CD8-positive, alpha-beta memory T cell (primary cell): ENCODE results near the gene CACNB4. TPM values are rescaled to one million over a fixed set of nuclear protein-coding genes. Genes with fewer than 3 reads are reported as not detected.

Experiments used
- CTCF ChIA-PET: fragments of 350-600 bp; sonication (Branson Sonifier 250); formaldehyde crosslinking; loops from one replicate; lab custom pipeline; 2021; ENCODE audit warnings: antibody characterized with exemption; lab: Charles Lee
- POLR2A ChIA-PET: fragments of 350-600 bp; sonication (Branson Sonifier 250); formaldehyde crosslinking; loops from one replicate; lab custom pipeline; 2021; ENCODE audit warnings: antibody characterized with exemption; lab: Charles Lee
- DNase-seq, 5 donors: peaks; one replicate each; pipeline versions ENCODE4 v3.0.0 to v3.0.0-alpha.2; 2020 to 2022; ENCODE audit warnings: mixed read lengths in 1 of 5
- H3K27ac ChIP-seq: one replicate; pipeline ENCODE4 v1.7.0; 2013; ENCODE audit warnings: low read depth, mild to moderate bottlenecking, low read length, moderate library complexity
- H3K27me3 ChIP-seq: 2 replicates; pipeline ENCODE4 v1.7.0; 2013; ENCODE audit warnings: low read length, mild to moderate bottlenecking; ENCODE audit not compliant: insufficient read depth, poor library complexity, severe bottlenecking
- H3K36me3 ChIP-seq: 2 replicates; pipeline ENCODE4 v1.7.0; 2013; ENCODE audit warnings: mild to moderate bottlenecking, low read length, moderate library complexity; ENCODE audit not compliant: insufficient read depth
- H3K4me1 ChIP-seq: 2 replicates; pipeline ENCODE4 v1.7.0; 2013; ENCODE audit warnings: mild to moderate bottlenecking, low read length, moderate library complexity; ENCODE audit not compliant: insufficient read depth
- H3K4me3 ChIP-seq: 2 replicates; pipeline ENCODE4 v1.7.0; 2013; ENCODE audit warnings: mild to moderate bottlenecking, low read length
- H3K9me3 ChIP-seq: 2 replicates; pipeline ENCODE4 v1.7.0; 2013; ENCODE audit warnings: mild to moderate bottlenecking, low read length
- H3K27ac Mint-ChIP-seq, 8 donors: one replicate each; pipeline ENCODE4 v1.8.0; 2020 to 2021; ENCODE audit warnings: mixed read lengths in 8 of 8, mild to moderate bottlenecking in 6 of 8, inconsistent platforms in 3 of 8, moderate library complexity in 3 of 8
- H3K27me3 Mint-ChIP-seq, 2 donors: one replicate each; pipeline ENCODE4 v1.8.0; 2020 to 2021; ENCODE audit warnings: mixed read lengths in 2 of 2, mild to moderate bottlenecking in 1 of 2, moderate library complexity in 1 of 2
- H3K36me3 Mint-ChIP-seq, 3 donors: one replicate each; pipeline ENCODE4 v1.8.0; 2020 to 2021; ENCODE audit warnings: mixed read lengths in 3 of 3, inconsistent platforms in 1 of 3, mild to moderate bottlenecking in 1 of 3
- H3K4me1 Mint-ChIP-seq, 3 donors: one replicate each; pipeline ENCODE4 v1.8.0; 2020 to 2021; ENCODE audit warnings: mixed read lengths in 3 of 3, inconsistent platforms in 1 of 3, mild to moderate bottlenecking in 1 of 3
- H3K4me3 Mint-ChIP-seq, 7 donors: one replicate each; pipeline ENCODE4 v1.8.0; 2020 to 2021; ENCODE audit warnings: mixed read lengths in 7 of 7, mild to moderate bottlenecking in 6 of 7, moderate library complexity in 4 of 7, inconsistent platforms in 2 of 7
- H3K9me3 Mint-ChIP-seq, 5 donors: one replicate each; pipeline ENCODE4 v1.8.0; 2020 to 2022; ENCODE audit warnings: mixed read lengths in 5 of 5, mild to moderate bottlenecking in 3 of 5, moderate library complexity in 2 of 5, inconsistent platforms in 1 of 5
- polyA plus RNA-seq: library from polyadenylated mRNA; unstranded; fragments of 300-500 nt; fragmentation: Illumina TruSeq; gene quantifications from one replicate; pipeline ENCODE4 v1.2.3, GENCODE V29; 2021
- total RNA-seq, 2 experiments: library from RNA; stranded (reverse); gene quantifications; one replicate each; pipeline ENCODE4 v1.2.3, GENCODE V29; 2021

Gene CACNB4
- total and polyA plus RNA-seq, 3 experiments from 2014 or later, result 0.18 to 0.20 TPM; not detected in 1

- CTCF ChIA-PET, result no interaction called here
These were observed 312.8 kb downstream of the CACNB4 start for GRCh38 chr2:151786077-151786476.

DNA sequence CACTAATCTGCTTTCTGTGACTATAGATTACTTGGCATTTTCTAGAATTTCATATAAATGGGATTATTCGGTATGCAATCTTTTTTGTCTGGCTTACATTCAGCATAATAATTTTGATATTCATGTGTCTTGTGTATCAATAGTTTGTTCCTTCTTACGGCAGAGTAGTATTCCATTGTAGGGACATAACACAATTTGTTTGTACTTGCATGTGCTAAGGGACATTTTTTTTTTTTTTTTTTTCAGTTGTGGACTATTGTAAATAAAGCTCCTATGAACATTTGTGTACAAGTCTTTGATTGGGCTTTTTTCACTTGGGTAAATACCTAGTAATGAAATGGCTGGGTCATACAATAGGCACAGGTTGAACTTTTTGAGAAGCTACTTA lies 315.7 kb downstream of the CACNB4 start:
- Mint-ChIP-seq H3K36me3 (peaks cover 19 to 54% (median 39%) of the 10 kb centered on the region in 3 donors), H3K27me3 (no peaks in the 10 kb centered on the region), H3K4me1 (no peaks in the 10 kb centered on the region), H3K27ac (peak overlapping the region in 1 of 8 donors; percentile 4), H3K9me3 (peaks cover 0 to 11% (median 3%) of the 10 kb centered on the region in 5 donors), H3K4me3 (no peak overlapping the region)
- ChIA-PET CTCF (no interaction called here), POLR2A (no interaction called here)
- no peak for DNase-seq
- Histone ChIP-seq H3K27ac (no peak overlapping the region), H3K4me1 (no peaks in the 10 kb centered on the region), H3K36me3 (peaks cover 6% of the 10 kb centered on the region), H3K4me3 (no peak overlapping the region), H3K27me3 (no peaks in the 10 kb centered on the region), H3K9me3 (no peaks in the 10 kb centered on the region)

More at GRCh38 chr2:151786077-151786476, 312.8 kb downstream of the CACNB4 start:
- Mint-ChIP-seq H3K4me3 (no peak overlapping the region), H3K9me3 (no peaks in the 10 kb centered on the region), H3K27me3 (no peaks in the 10 kb centered on the region), H3K36me3 (peaks cover 4 to 41% (median 31%) of the 10 kb centered on the region in 3 donors), H3K4me1 (peaks cover 0 to 2% (median 0%) of the 10 kb centered on the region in 3 donors), H3K27ac (no peak overlapping the region)
- DNase-seq, result no peak
- H3K4me3 ChIP-seq, result no peak overlapping the region
- no peaks in the 10 kb centered on the region for H3K27me3 ChIP-seq
- H3K4me1 ChIP-seq, result no peaks in the 10 kb centered on the region
- no peaks in the 10 kb centered on the region for H3K9me3 ChIP-seq
- no peak overlapping the region for H3K27ac ChIP-seq
- peaks cover 6% of the 10 kb centered on the region for H3K36me3 ChIP-seq
- POLR2A ChIA-PET, result no interaction called here

Other genes starting within 250 kb of the CACNB4 start
- gene STAM2, start 76.7 kb upstream of the CACNB4 start, total RNA-seq, result 10 to 100 TPM; 19.6 to 19.8 TPM
- gene STAM2, start 76.7 kb upstream of the CACNB4 start, polyA plus RNA-seq, result 3.7 TPM
- under 1 TPM; 0.58 to 0.59 TPM for gene FMNL2, start 236.1 kb upstream of the CACNB4 start, total RNA-seq
- 0.05 TPM for gene FMNL2, start 236.1 kb upstream of the CACNB4 start, polyA plus RNA-seq